HG02623 (cell line): ENCODE data around the gene RASGRP3.
"Not testable (repeated sequence)": the region's sequence is repeated elsewhere in the genome, so short reads cannot be mapped to it uniquely, and the experiment has no call there.

Source experiments
- ATAC-seq: cut with Tn5 transposase; IDR thresholded peaks from one replicate; pipeline ENCODE4 v1.9.1; 2021; ENCODE audit warnings: moderate library complexity; ENCODE audit not compliant: unreplicated experiment

RASGRP3 gene

DNA sequence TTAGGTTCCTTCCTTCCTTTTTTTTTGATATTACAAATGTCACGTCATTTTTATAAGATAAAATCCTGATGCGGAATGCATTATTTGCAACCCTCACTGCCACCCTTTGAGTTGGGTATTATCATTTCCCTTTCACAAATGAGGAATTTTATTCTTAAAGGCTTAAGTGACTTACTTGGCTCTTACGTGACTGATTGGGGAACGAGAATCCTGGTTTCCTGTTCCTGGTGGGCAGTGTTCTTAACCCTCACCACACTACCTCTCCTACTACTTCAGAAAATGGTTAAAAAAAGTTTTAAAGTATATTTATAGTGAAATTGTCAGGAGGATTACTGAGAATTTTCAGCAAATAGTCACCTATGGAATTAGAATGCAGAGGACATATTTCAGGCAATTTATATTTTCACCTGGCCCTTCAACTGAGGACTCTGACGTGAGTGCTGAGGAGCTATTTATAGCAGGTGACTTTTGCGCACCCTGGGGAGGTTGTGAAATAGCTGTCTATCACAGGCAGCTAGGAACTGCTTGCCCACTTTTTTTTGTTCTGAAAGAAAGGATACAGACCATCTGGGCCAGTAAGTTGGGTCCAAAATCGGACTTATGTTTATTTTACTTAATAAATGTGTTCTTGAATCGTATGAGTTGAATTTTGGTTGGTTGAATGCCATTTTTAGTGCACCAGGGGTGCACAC, 18.7 kb upstream of the RASGRP3 start:
- ATAC-seq, result peak; percentile 81

DNA sequence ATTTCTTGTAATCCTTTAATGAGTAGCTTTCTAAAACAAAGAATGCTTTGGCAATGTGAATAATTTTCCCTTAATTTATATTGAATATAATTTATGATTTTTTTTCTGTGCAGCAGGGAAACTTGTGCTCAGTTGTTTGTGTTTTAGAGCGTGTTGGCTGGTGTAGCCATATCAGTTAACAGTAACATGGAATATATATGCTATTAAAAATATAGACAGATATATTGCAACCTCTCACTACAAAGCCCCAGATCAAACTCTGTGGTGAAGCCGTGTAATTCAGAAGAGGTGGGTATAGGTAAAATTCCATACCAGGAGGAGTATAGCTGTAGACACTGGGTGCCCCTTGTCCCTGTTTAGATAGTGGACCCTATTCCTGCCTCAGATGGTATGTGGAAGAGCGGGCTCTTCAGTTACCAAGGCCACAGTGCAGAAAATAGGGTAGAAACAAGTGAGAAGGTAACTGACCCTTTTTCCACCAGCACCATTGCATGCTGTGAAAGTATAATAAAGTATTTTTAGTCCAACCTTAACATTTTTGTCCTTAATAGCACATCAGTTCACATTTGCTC, 18.1 kb upstream of the RASGRP3 start:
- ATAC-seq, result no peak

DNA sequence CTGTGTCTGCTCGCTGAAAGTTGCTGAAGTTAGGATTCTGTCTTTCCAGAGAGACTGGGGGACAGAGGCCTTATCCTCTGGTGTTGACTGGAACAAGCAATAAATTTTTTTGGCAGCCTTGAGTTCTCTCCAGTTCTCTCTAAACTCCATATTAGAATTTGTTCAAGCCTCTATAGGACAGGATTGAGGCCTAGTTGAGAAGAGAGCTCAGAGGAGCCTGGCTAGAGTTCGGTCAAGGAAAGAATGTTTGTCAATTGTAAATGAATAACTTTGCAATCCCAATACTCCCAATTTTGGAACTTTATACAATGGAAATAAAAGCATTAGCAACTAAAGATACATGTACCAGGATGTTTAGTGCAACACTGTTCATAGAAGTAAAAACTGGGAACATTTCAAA, 16.7 kb upstream of the RASGRP3 start:
- no peak for ATAC-seq

DNA sequence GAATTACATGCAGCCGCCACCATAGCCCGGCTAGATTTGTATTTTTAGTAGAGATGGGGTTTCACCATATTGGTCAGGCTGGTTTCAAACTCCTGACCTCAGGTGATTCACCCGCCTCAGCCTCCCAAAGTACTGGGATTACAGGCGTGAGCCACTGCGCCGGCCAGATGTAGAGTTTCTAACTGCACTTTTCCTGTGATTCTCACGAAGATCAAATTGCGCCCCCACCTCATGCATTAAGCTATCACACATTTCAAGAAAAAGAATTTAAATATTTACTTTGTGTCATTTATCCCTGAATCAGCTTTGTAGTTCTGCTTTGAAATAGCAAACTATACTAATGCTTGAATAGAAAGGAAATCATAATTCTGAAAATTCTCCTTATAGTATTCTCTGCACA, 13.9 kb upstream of the RASGRP3 start:
- ATAC-seq, result not testable (repeated sequence)

DNA sequence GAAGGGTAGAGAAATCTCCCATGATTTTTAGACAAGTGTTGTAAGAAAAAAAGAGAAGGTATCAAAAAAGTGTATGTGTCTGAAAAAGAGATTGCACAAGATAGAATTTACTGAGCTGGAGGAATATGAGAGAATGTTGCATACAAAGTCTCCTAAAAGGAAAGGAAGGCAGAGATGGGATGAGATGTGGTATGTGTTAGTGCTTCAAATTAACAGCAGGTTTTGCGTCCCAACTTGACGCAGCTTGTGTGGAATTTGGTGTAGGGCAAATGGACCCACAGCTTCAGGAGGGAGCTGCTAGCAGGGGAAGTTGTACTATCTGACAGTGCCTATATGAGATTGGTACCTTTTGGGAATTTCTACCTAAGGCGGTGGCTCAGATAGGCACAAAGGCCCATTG, 9.0 kb upstream of the RASGRP3 start:
- ATAC-seq, result no peak

DNA sequence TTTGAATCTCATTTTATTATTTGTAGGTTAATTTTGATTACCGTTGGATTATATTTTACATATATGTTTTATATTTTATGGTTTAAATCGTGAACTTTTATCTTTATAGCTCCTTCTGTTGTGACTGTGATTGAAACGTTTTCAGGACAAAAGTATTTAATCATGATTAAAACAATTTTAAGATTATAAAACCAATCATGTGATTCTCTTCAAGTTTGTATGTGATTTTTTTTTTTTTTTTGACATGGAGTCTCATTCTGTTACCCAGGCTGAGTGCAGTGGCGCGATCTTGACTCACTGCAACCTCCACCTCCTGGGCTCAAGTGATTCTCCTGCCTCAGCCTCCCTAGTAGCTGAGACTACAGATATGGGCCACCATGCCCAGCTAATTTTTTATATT, 7.2 kb upstream of the RASGRP3 start:
- no peak for ATAC-seq

DNA sequence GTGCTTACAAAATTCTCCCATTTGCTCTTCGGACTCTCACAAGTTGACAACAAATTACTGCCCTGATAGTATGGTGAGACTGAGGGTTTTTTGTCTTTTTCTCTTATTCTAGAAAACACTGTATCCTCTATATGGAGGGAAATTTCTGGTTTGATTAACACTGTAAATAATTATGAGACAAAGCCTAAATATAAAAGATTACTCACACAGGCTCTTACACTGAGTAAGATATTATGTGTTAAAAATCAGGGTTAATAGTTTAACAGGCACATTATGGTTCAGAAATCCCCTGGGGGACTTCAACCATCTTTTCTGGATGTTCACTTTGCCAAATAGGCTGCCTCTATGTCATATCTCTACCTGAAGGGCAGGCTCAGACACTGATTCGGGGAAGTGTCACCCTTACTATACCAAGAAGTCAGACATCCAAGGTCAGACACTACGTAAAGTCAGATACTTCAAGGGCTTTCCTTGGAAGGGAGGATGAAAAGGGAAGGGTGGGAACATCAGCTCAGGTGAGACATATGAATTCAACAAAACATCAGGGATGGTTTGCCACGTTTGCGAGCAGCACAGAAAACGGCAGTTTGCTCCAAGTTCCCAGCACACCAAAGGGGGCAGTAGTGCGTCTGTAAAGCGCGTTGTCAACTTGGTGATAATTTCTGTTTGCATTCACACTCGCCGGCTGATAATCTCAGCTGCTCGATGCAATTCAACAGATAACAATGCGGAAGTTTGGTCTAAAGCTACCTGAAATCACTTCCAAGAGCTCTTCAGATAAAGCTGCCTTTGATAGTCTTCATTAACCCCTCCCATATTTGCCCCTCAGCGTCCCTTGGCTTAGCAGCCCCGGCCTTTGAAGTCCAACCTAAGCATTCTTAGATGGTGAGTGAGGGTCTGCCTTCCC, 972 bp upstream of the RASGRP3 start:
- peak; percentile 37 for ATAC-seq

DNA sequence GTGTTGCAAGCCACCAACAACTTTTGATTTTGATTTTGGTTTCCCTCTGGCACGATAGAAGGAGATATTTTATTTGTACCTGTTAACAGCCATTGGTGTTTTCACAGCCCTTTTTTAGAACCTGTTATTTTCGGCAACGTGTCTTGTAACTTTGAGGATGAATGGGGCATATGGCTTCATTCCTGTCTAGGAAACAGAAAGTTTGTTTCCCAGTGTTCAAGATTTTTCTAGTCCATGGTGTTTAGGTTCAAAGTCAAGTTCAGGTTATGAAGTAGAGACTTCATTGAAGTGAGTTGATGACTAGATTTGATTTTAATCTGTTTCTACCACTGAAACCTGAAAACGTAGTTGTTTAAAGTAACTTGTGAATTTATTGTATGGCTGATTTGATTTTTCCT, 343 bp downstream of the RASGRP3 start:
- ATAC-seq, result no peak

DNA sequence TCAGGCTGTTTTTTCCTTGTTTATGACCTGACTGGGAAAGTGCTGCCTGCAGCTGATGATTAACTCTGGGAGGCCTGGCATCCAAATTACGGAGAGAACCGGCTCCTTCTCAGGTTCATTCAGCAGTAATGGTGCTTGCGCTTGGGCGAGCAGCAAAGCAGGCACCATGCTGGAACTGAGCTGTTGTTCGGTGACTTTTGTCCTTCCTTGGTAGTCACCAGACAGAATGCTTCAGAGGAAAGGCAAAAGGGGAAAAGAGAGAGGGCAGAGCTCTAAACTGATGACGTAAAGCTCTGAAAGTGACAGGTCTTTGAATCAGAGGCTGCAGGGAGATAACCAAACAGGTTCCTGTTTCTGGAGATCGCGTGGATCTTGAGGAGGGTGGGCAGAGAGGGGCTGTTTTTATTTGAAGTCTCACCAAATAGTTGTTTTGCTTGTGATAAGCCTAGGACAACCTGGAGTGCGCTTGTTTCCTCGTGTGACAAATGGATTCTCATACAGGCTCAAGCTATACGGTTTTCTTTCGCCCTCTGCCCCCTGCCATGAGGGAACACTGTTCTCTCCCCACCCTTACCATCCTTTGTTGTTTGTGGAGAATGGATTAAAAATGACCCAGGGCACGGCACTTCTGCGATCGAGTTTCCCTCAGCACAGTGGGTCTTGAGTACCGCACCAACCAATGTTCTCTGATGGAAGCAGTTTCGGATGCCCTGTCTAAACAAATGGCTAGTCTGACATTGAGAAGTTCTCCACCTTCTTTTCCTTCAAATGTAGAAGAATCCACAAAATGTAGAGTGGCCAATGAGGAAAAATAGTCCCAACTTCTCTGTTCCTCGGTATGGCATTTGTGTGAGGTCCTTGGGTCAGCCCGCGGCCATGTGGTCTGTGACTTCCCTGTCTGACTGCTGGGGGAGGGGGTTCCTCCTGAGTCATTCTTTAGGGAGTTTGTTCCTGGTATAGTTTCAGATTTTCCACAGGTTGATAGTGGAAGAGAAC, 1.3 kb downstream of the RASGRP3 start:
- ATAC-seq, result no peak

DNA sequence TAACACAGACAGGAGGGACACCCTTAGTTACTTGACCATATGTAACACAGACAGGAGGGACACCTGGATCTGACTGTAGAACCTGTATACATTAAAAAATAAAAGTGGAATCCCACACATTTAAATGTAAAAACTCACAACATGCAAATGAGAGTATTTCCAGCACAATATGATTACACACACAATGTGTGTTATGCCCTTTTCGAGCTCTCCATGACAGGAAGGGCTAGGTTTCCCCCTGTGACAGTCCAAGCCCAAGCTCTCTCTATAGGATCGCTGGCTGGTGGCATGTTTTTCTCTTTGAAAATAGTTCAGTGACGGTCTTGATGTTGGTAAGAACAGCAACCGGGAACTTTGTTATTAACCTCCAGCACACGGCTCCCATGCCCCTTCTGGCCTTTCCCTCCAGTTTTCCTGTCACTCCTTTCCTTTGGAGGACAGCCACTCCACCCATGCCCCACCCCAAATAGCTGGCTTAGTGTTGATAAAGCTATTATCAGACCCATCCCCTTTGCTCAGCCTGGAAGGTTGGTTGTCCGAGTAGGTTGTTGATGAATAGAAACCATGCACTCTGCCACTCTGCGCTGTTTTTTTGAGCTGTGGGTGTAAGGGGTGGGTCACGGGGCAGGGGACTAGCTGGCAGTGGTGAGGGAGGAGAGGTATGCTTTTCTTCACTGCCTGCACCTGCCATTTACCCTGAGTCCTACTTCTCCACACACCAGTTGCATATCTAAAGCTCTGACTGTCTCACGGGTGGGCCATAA, 2.7 kb downstream of the RASGRP3 start:
- ATAC-seq, result no peak

DNA sequence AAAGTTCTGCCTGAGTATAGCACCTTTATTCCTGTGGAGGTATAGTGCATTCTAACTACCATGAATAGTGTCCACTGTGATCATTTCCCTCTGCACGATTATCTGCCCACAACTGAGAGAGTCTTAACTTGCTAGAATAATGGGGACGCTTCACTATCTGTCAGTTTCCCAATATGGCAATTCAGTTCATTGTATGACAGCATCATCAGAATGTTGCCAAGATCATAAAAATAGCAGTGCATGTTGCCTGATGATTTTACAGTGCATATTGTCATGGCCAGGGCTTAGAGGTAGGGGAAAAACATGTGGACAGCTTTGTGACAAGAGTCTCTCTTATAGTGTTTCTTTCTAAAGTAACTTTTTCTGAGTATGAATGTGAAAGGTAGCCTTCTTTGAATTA, 6.1 kb downstream of the RASGRP3 start:
- no peak for ATAC-seq

DNA sequence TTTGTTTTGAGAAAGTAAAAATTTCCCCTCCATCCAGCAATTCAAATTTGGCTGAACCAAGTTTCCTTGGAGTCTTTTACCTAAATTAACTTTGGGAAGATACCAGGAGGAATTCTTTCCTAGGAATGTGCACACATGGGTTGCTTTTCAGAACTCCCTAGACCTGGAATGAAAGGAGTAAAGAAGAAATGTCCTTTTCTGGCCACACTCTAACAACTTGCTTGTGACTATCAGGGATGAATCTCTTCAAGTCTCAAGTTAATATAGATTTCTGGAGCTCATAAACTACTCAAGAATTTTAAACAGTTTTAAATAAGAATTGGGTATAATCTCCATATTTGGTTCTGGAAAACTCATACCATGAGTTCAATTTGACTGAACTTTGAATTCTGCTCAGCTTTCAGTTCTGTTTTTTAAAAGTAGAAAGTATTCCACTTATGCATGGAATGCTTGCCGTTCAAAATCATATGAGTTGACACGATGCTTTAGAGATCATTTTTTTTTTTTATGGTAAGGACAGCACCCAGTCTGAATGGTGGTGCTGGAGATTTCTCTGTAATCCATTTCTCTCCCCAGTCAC, 7.7 kb downstream of the RASGRP3 start:
- no peak for ATAC-seq

DNA sequence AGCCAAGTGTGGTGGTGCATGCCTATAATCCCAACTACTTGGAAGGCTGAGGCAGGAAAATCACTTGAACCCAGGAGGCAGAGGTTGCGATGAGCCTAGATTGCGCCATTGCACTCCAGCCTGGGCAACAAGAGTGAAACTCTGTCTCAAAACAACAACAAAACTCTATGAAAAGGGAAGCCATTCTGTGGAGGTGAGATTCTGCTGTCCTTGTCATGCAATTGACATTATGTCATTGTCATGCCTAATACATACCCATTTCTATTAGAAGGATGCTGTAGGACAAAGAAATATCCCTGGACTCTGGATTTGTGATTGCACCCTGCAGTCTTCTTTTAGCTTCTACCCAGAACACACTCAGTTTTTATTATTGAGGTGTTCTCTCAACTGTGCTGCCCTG, 8.6 kb downstream of the RASGRP3 start:
- no peak for ATAC-seq

DNA sequence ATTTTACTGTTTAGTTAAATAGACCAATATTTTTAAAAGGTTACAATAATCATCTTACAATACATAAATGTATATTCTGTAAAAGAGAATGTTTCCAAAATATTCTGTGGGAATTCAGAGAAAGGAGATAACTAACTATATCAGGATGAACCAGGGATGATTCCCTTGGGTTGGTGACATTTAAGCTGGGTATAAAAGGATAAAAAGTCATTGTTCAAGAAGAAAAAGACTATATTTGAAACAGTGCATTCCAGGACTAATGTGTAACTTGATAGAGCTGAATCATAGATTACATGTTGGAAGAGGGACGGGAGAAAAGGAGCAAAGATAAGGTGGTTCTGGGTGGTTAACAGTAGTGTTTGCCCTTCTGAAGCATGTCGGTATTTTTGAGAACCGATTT, 10.1 kb downstream of the RASGRP3 start:
- ATAC-seq, result no peak

DNA sequence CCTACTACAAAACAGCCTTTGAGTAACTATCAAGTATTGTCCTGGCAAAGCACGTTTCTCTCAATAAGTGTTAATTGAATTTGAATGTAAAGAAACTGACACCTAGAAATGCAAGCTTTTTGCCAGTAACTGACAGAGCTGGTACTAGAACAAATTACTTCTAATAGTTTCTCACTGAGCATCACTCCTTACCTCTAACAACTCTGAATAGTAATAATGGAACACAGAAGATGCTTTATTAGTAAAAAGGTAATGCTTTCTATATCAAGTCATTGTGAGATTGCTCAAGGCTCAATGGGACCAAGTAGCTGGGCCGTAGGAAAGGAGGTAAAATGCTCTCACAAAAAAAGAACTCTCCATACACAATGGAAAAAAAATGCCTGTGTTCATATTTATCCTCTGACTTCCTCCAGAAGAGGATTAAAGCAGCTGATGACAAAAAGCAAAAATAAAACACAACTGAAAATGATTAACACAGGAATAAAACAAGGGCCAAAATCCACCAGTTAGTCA, 11.8 kb downstream of the RASGRP3 start:
- peak; percentile 46 for ATAC-seq

DNA sequence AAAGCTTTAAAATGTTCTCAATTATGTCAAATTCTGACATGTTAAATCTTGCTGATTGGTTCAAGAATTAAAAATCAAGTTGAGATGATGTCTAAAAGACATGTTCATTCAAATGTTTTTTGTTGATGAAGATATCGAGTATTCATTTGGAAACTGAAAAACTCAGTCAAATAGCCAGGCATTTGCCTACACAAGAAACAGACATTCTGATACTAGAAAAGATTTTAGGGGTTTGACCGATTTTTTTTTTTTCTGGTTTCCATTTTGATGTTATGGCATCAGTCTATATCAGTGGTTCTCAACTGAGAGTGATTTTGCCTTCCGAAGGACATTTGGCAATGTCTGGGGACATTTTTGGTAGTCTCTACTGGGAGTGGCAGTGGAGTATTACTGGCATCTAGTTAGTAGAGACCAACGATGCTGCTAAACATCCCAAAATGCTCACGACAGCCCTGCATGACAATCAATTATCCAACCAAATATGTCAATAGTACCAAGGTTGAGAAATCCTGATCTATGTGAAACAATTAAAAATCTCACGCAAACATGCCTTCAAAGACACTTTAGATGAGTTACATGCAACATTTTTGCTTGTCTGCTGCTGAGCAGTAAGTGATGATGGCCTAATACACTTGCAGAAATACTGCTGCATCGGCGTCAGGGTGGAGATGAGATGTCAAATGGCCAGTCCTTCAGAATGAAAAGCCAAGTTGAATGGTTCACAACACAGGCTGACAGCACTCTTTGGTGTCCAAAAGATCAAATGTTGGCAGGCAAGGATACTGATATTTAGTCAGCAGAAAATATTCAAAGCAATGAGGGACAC, 12.5 kb downstream of the RASGRP3 start:
- ATAC-seq, result peak; percentile 41

DNA sequence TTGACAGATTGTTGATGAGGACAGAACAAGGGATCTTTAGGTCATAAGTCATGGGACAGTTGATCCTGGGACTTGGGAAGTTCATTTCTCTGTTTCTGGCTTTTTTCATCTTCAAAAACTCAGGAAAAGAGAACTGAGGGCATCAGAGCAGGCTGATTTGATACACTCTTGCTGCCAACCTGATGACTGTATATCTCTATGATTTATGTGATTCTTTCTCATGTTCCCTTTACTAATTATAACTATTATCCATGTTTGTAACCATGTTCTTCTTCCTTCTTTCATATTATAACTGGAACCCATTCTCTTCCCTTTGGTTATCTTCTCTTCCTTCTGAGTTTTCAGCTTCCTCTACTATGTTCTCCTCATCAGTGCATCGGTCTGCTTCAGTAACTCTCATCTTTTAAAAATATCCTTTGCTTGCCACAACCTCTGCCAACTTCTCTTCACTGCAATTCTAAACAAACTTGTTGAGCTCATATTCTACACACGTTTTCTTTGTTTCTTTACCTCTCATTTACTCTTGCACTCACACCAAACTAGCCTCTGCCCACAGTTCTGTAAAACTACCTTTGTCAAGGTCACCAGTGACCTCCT, 13.5 kb downstream of the RASGRP3 start:
- no peak for ATAC-seq

DNA sequence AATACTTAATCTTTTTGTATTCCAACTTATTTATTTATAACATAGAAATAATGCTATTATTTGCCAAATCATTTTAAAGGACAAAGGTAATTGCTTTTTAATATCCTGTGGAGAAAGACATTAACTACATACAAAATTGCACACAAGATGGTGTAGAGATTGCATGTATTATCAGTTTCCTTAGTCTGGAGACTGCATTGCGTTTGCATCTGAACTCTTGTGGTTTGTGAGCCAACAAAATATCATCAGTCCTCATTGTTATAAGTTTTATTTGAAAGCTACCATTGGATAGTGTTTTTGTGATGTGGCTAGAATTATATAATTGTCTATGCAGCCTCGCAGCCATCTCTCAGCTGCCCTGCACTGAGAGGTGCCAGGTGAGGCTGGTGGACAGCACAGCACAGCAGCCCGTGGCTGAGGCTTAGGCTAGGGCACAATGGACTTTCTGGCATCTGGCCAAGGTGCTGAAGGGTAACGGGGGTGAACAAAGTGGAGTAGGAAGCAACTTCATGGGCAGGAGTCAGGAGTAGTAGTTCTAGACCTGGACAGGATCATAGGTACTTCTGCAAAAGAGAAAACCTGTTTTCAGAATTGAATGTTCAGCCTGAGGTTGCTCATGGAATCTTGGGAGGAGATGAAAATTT, 15.1 kb downstream of the RASGRP3 start:
- no peak for ATAC-seq
